NCI-H2196 treated with DMSO at 0.1 percent for 48 hours (cell line): ENCODE measurements around the gene DIP2C.
"Not testable (repeated sequence)": the region's sequence is repeated elsewhere in the genome, so short reads cannot be mapped to it uniquely, and the experiment has no call there.

Source experiments
- DNase-seq: peaks from one replicate; lab custom pipeline; 2025; ENCODE audit not compliant: unreplicated experiment; lab: John Stamatoyannopoulos, UW

Gene DIP2C

GRCh38 chr10:689452-690371 is at the start of gene DIP2C:
Gene DIP2C (minus strand): TSS chr10:689668. CDS start chr10:689578, 90 bp downstream.
- no peak for DNase-seq

- DNase-seq = no peak
Measured at GRCh38 chr10:734481-734880, 45.0 kb upstream of the DIP2C start.

GRCh38 chr10:733086-733485 is 43.6 kb upstream of the DIP2C start:
- DNase-seq = no peak

- DNase-seq = no peak
Measured at GRCh38 chr10:729213-729612, 39.7 kb upstream of the DIP2C start.

GRCh38 chr10:728603-729002 is 39.1 kb upstream of the DIP2C start:
- no peak for DNase-seq

GRCh38 chr10:727162-727790 is 37.8 kb upstream of the DIP2C start:
- no peak for DNase-seq

GRCh38 chr10:725786-726185 is 36.3 kb upstream of the DIP2C start:
- DNase-seq = no peak

GRCh38 chr10:725302-725701 is 35.8 kb upstream of the DIP2C start:
- DNase-seq = no peak

GRCh38 chr10:723973-724372 is 34.5 kb upstream of the DIP2C start:
- DNase-seq = no peak

- DNase-seq = no peak
Measured at GRCh38 chr10:722281-723060, 33.0 kb upstream of the DIP2C start.

- no peak for DNase-seq
Measured at GRCh38 chr10:718143-718700, 28.8 kb upstream of the DIP2C start.

- DNase-seq = no peak
Measured at GRCh38 chr10:717458-717857, 28.0 kb upstream of the DIP2C start.

GRCh38 chr10:716821-717220 is 27.4 kb upstream of the DIP2C start:
- DNase-seq = no peak

GRCh38 chr10:714214-714613 is 24.7 kb upstream of the DIP2C start:
- DNase-seq = no peak

GRCh38 chr10:712575-712974 is 23.1 kb upstream of the DIP2C start:
- DNase-seq = no peak

GRCh38 chr10:712089-712488 is 22.6 kb upstream of the DIP2C start:
- DNase-seq = no peak

GRCh38 chr10:707861-708260 is 18.4 kb upstream of the DIP2C start:
- no peak for DNase-seq

- no peak for DNase-seq
Measured at GRCh38 chr10:707456-707855, 18.0 kb upstream of the DIP2C start.

GRCh38 chr10:703118-703517 is 13.7 kb upstream of the DIP2C start:
- DNase-seq = no peak

GRCh38 chr10:700183-700582 is 10.7 kb upstream of the DIP2C start:
- DNase-seq = not testable (repeated sequence)
